ENCODE data around the gene LSM2.

- no peak for TF ChIP-seq CTCF (IDR thresholded peaks at IDR 0.05)
- no peak for TF ChIP-seq POLR2A (IDR thresholded peaks at IDR 0.05)
- TF ChIP-seq POLR2AphosphoS5 (IDR thresholded peaks at IDR 0.05): no peak
- TF ChIP-seq EP300 (IDR thresholded peaks at IDR 0.05; ENCODE audit: low read depth): no peak
Observed at GRCh38 chr6:31792761-31793171, 14.0 kb downstream of the LSM2 start.

Data from transverse colon (tissue), 4 donors.